CD14-positive monocyte (primary cell): ENCODE results near the gene SLC47A2. TPM values are rescaled to one million over a fixed set of nuclear protein-coding genes. Genes with fewer than 3 reads are reported as not detected.

Experiments
- DNase-seq, 3 donors: peaks; one replicate each; pipeline ENCODE4 v3.0.0-alpha.2; 2011 to 2022
- H2AFZ ChIP-seq: 2 replicates; pipeline ENCODE4 v1.6.0; 2012; ENCODE audit warnings: mild to moderate bottlenecking, low read depth, low read length, inconsistent platforms; ENCODE audit not compliant: insufficient read depth, poor library complexity, severe bottlenecking
- H3K27ac ChIP-seq, 2 donors: 1 replicate in 1 of 2; 2 replicates in 1 of 2; pipeline ENCODE4 v1.5.1; 2012 to 2013; ENCODE audit warnings: low read length in 2 of 2, control low read depth in 1 of 2, inconsistent platforms in 1 of 2, low read depth in 1 of 2, mild to moderate bottlenecking in 1 of 2
- H3K27me3 ChIP-seq, 2 donors: one replicate each; pipeline versions ENCODE4 v1.6.0 to v1.6.1; 2011 to 2013; ENCODE audit warnings: low read length in 2 of 2; ENCODE audit not compliant: control insufficient read depth in 2 of 2, insufficient read depth in 2 of 2
- H3K36me3 ChIP-seq, 2 donors: replicated peaks in 1 of 2; 1 replicate in 1 of 2; 2 replicates in 1 of 2; pipeline versions ENCODE4 v1.5.1 to v1.6.1; 2012 to 2013; ENCODE audit warnings: low read length in 2 of 2, control low read depth in 1 of 2, inconsistent platforms in 1 of 2, mild to moderate bottlenecking in 1 of 2; ENCODE audit not compliant: insufficient read depth in 2 of 2, control insufficient read depth in 1 of 2
- H3K4me1 ChIP-seq, 2 donors: 1 replicate in 1 of 2; 2 replicates in 1 of 2; pipeline versions ENCODE4 v1.5.1 to v1.6.1; 2012 to 2013; ENCODE audit warnings: low read length in 2 of 2, control low read depth in 1 of 2, inconsistent platforms in 1 of 2, mild to moderate bottlenecking in 1 of 2, moderate library complexity in 1 of 2; ENCODE audit not compliant: insufficient read depth in 2 of 2, control insufficient read depth in 1 of 2
- H3K4me2 ChIP-seq: replicated peaks from 2 replicates; pipeline ENCODE3; 2012; ENCODE audit warnings: low read length, moderate library complexity, mild to moderate bottlenecking; ENCODE audit not compliant: poor library complexity, severe bottlenecking; ENCODE audit errors: extremely low read depth
- H3K4me3 ChIP-seq, 3 experiments: fragments of 200-600 bp in 1 of 3; sonication (generic) in 1 of 3; replicated peaks in 1 of 3; 1 replicate in 2 of 3; 2 replicates in 1 of 3; pipeline ENCODE4 v1.5.1; 2011 to 2013; ENCODE audit warnings: low read length in 3 of 3, mild to moderate bottlenecking in 3 of 3, control low read depth in 2 of 3, low read depth in 2 of 3, inconsistent platforms in 1 of 3, moderate library complexity in 1 of 3
- H3K79me2 ChIP-seq: 2 replicates; pipeline ENCODE4 v1.6.0; 2012; ENCODE audit warnings: mild to moderate bottlenecking, control low read depth, inconsistent platforms, low read length, moderate library complexity; ENCODE audit not compliant: insufficient read depth
- H3K9ac ChIP-seq: 2 replicates; pipeline ENCODE4 v1.6.0; 2017; ENCODE audit warnings: low read length, mild to moderate bottlenecking; ENCODE audit not compliant: insufficient read depth, poor library complexity, severe bottlenecking
- H3K9me3 ChIP-seq, 2 donors: replicated peaks in 1 of 2; 1 replicate in 1 of 2; 2 replicates in 1 of 2; pipeline versions ENCODE4 v1.5.1 to v1.6.1; 2012 to 2013; ENCODE audit warnings: low read length in 2 of 2, control low read depth in 1 of 2; ENCODE audit not compliant: control insufficient read depth in 1 of 2, insufficient read depth in 1 of 2
- H4K20me1 ChIP-seq: 2 replicates; pipeline ENCODE4 v1.6.0; 2012; ENCODE audit warnings: mild to moderate bottlenecking, low read length, control low read depth, moderate library complexity; ENCODE audit not compliant: insufficient read depth
- H3K27ac Mint-ChIP-seq, 7 donors: one replicate each; pipeline ENCODE4 v1.8.0; 2020; ENCODE audit warnings: mild to moderate bottlenecking in 7 of 7, mixed read lengths in 7 of 7, moderate library complexity in 6 of 7, inconsistent platforms in 2 of 7
- H3K27me3 Mint-ChIP-seq, 3 donors: one replicate each; pipeline ENCODE4 v1.8.0; 2021 to 2022; ENCODE audit warnings: low read depth in 3 of 3, mild to moderate bottlenecking in 3 of 3, mixed read lengths in 3 of 3, moderate library complexity in 3 of 3, inconsistent platforms in 1 of 3
- H3K36me3 Mint-ChIP-seq, 2 donors: one replicate each; pipeline ENCODE4 v1.8.0; 2020; ENCODE audit warnings: mixed read lengths in 2 of 2, inconsistent platforms in 1 of 2, mild to moderate bottlenecking in 1 of 2
- H3K4me1 Mint-ChIP-seq: one replicate; pipeline ENCODE4 v1.8.0; 2020; ENCODE audit warnings: mild to moderate bottlenecking, mixed read lengths
- H3K4me3 Mint-ChIP-seq, 2 donors: one replicate each; pipeline ENCODE4 v1.8.0; 2020; ENCODE audit warnings: mild to moderate bottlenecking in 2 of 2, mixed read lengths in 2 of 2, moderate library complexity in 1 of 2
- H3K9me3 Mint-ChIP-seq, 7 donors: one replicate each; pipeline ENCODE4 v1.8.0; 2020 to 2022; ENCODE audit warnings: mixed read lengths in 7 of 7, mild to moderate bottlenecking in 6 of 7, moderate library complexity in 6 of 7, inconsistent platforms in 2 of 7
- WGBS: methylation state at CpG from one replicate; pipeline ENCODE4 v1.1.5; 2013; ENCODE audit warnings: missing lambda C conversion rate; ENCODE audit not compliant: insufficient coverage; 5-methylcytosine and 5-hydroxymethylcytosine counted together
- intact Hi-C, 2 donors: fragments of 100-400 bp; cut with micrococcal nuclease; formaldehyde crosslinking; loops; one replicate each; pipeline versions ENCODE4 v1.15.0 to v1.15.1; 2023
- polyA plus RNA-seq, 3 donors: library from polyadenylated mRNA; depleted of rRNA in 1 of 3; unstranded in 2 of 3; stranded (reverse) in 1 of 3; fragments of 300-500 nt in 2 of 3; fragments of >200 nt in 1 of 3; fragmentation: Illumina TruSeq in 2 of 3; gene quantifications; 1 replicate in 2 of 3; 2 replicates in 1 of 3; pipeline ENCODE4 v1.2.3, GENCODE V29; 2012 to 2021
- TF ChIP-seq, protein P1 (sequence below): fragments of 200-600 bp; IDR thresholded peaks from one replicate; pipeline ENCODE4 v1.8.0; 2022; ENCODE audit warnings: antibody characterized with exemption, mild to moderate bottlenecking

Gene SLC47A2
- polyA plus RNA-seq, 3 donors = not detected

DNA sequence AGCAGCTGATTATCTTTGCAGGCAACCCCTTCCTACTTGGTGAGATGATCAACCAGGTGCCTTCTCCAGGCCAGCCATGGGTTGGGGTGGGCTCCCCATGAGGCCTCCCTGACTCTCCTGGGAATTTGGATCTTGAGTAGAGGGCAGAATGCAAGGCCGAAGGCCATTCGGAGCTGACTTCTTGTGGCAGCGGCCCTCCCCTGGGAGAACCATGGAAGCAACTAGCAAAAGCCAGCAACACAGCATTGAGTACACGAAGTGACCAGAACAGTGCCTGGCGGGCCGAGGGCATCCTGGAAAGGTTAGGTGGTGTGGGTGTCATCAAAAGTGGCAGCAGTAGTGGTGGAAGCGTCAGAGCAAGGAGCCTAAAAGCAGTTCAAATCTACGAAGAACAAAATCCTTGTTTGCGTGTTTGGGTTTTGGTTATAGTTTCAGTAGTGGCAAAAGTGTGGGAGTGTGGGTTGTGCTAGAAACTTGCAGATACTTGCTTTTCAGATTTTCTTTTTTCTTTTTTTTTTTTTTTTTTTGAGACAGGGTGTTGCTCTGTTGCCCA, 33.7 kb upstream of the SLC47A2 start:
- peaks cover 0 to 2% (median 0%) of the 10 kb centered on the region in 7 donors for H3K9me3 Mint-ChIP-seq
- Histone ChIP-seq H3K27me3 (no peaks in the 10 kb centered on the region), H3K27ac (no peak overlapping the region), H3K9me3 (no peaks in the 10 kb centered on the region), H4K20me1 (no peaks in the 10 kb centered on the region), H3K36me3 (no peaks in the 10 kb centered on the region), H3K4me3 (no peak overlapping the region), H3K4me2 (no peak overlapping the region), H3K9ac (no peak overlapping the region), H3K79me2 (no peaks in the 10 kb centered on the region), H2AFZ (no peak overlapping the region), H3K4me1 (peaks cover 20 to 22% of the 10 kb centered on the region in 2 donors)
- H3K27ac Mint-ChIP-seq = no peak overlapping the region
- 96% methylated on average over 8 of the region's 9 CpGs for WGBS
- no peaks in the 10 kb centered on the region for H3K36me3 Mint-ChIP-seq
- H3K27me3 Mint-ChIP-seq = peaks cover 2 to 15% (median 3%) of the 10 kb centered on the region in 3 donors
- no peak for DNase-seq
- H3K4me3 Mint-ChIP-seq = no peak overlapping the region
- intact Hi-C loops = loop anchor here in 1 of 2 donors (10.0 kb wide), 1 partner anchor 95 kb away; no protein-coding TSS in a partner anchor
- H3K4me1 Mint-ChIP-seq = peaks cover 21% of the 10 kb centered on the region
- TF ChIP-seq, protein P1, sequence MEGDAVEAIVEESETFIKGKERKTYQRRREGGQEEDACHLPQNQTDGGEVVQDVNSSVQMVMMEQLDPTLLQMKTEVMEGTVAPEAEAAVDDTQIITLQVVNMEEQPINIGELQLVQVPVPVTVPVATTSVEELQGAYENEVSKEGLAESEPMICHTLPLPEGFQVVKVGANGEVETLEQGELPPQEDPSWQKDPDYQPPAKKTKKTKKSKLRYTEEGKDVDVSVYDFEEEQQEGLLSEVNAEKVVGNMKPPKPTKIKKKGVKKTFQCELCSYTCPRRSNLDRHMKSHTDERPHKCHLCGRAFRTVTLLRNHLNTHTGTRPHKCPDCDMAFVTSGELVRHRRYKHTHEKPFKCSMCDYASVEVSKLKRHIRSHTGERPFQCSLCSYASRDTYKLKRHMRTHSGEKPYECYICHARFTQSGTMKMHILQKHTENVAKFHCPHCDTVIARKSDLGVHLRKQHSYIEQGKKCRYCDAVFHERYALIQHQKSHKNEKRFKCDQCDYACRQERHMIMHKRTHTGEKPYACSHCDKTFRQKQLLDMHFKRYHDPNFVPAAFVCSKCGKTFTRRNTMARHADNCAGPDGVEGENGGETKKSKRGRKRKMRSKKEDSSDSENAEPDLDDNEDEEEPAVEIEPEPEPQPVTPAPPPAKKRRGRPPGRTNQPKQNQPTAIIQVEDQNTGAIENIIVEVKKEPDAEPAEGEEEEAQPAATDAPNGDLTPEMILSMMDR = no peak

- Histone ChIP-seq H4K20me1 (no peaks in the 10 kb centered on the region), H2AFZ (no peak overlapping the region), H3K9me3 (no peaks in the 10 kb centered on the region), H3K27ac (no peak overlapping the region), H3K4me2 (no peak overlapping the region), H3K79me2 (no peaks in the 10 kb centered on the region), H3K27me3 (no peaks in the 10 kb centered on the region), H3K4me1 (peaks cover 24% of the 10 kb centered on the region in 2 donors), H3K4me3 (no peak overlapping the region), H3K9ac (no peak overlapping the region), H3K36me3 (no peaks in the 10 kb centered on the region)
- no peak for DNase-seq
- Mint-ChIP-seq H3K9me3 (peaks cover 0 to 2% (median 0%) of the 10 kb centered on the region in 7 donors), H3K27ac (no peak overlapping the region), H3K4me3 (no peak overlapping the region), H3K4me1 (peaks cover 25% of the 10 kb centered on the region), H3K36me3 (no peaks in the 10 kb centered on the region), H3K27me3 (peaks cover 3 to 16% (median 6%) of the 10 kb centered on the region in 3 donors)
- 85% methylated on average over 7 of the region's 13 CpGs for WGBS
- TF ChIP-seq, protein P1 = no peak
- intact Hi-C loops = loop anchor here in 1 of 2 donors (5.0 kb wide), 1 partner anchor 46 kb away; no protein-coding TSS in a partner anchor
Measured at GRCh38 chr17:19748807-19749193, 32.4 kb upstream of the SLC47A2 start.
